ENCODE data around the gene SPRR2B.

GRCh38 chr1:153024413-153024812 lies 47.0 kb downstream of the SPRR2B start:
- TF ChIP-seq CTCF (conservative IDR thresholded peaks at IDR 0.05) (no peak), EZH2 (IDR thresholded peaks at IDR 0.05; ENCODE audit: low read depth) (no peak)

Data from PC-9 (cell line).